ENCODE measurements around the gene ZBTB21.

DNA sequence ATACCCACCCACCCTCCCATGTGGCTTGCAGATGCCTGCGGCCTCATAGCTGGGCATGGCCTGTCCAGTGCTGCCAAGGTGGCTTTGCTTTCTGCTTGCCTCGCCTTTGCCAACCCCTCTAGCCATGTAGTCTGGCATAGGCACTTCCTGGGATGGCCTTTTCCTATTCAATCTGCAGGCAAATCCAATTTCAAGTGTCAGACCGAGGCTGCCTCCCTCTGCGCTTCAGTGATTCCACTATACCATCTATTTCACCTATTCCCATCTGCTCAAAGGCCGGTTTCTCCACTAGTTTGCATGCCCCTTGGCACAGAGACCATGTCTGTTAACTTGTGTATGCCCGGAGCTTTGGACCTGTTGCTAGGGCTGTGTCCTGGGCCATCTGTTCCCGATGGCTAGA is 3.8 kb upstream of the ZBTB21 start:
- no peak for TF ChIP-seq YY1 (IDR thresholded peaks at IDR 0.05; ENCODE audit: insufficient read depth, insufficient read length)
- no peak for TF ChIP-seq ZNF274 (IDR thresholded peaks at IDR 0.05; ENCODE audit: low read depth, low read length)
